GM21825 (cell line): ENCODE data around the gene ZMIZ1.
"Not testable (repeated sequence)": the region's sequence is repeated elsewhere in the genome, so short reads cannot be mapped to it uniquely, and the experiment has no call there.

Experiments used
- ATAC-seq: cut with Tn5 transposase; IDR thresholded peaks from one replicate; pipeline ENCODE4 v1.9.1; 2021; ENCODE audit warnings: mild to moderate bottlenecking, moderate library complexity; ENCODE audit not compliant: unreplicated experiment

ZMIZ1 gene

DNA sequence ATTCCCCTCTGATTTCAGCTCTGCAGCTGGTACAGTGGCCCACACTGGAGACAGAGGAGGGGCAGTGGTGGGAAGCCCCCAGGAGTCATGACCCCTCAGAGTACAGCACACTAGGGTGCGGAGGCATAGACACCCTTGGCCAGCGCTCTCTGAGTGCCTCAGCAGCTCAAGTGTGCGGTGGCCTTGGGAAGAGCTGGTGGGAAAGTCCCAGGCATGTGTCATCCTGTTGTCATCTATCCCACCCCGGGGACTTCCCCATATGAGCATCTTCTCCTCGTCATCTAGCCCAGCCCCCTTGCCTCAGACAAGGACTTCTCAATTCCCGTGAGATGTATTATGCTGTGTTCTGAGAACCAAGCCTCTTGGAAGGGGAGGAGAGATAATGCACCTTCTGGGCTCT, 262.9 kb downstream of the ZMIZ1 start:
- peak; percentile 87 for ATAC-seq

DNA sequence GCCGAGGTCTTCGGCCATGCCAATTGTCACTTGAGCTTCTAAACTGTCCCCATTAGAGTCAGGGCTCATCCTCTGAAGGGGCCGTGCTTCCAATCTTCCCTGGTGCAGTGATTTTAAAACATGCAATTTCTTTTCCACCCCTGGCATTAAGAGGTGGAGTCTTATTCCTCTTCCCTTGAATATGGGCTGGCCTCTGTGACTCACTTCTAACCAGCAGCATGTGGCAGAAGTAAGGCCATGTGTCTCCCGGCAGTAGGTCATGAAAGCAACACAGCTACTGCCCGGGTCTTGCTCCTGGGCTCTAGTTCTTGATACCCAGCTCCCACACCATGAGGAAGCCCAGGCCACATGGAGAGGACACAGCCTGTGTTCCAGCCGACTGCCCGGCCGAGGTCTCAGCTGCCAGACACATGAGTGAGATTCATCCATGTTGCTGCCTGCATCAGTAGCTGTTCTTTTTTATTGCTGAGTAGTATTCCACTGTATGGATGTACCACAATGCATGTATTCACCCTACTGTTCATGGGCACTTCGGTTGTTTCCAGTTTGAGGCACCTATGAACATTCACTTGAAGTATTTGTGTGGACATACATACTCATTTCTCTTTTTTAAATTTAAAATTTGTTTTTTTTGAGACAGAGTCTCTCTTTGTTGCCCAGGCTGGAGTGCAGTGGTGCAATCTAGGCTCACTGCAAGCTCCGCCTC, 264.0 kb downstream of the ZMIZ1 start:
- ATAC-seq: not testable (repeated sequence)

DNA sequence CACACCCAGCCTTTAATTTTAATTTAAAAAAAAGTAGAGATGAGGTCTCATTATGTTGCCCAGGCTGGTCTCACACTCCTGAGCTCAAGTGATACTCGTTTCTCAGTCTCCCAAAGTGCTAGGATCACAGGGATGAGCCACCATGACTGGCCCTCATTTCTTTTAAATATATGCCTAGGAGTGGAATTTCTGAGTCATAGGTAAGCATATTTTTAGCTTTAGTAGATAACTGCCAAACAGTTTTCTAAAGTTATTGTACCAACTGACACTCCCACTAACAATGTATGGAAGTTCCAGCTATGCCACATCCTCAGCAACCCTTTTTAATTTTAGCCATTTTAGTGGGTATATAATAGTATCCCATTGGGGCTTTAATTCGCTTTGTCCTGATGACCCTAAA, 264.7 kb downstream of the ZMIZ1 start:
- no peak for ATAC-seq

DNA sequence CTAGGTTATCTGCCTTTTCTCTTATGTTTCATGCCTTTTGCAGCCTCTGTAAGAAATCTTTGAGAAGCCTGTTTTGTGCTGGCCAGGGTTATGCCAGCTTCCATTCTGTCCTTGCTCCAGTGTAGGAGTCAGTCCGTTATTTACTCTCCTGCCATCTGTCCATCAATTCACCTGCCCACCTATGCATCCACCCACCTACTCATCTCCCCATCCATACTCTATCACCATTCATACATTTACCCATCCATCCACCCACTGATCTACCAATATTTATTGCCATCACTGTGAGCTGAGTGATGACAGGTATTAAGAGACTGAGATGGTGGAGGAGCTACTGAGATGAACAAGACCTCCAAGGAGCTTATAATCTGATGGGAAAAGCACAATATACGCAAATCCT, 265.8 kb downstream of the ZMIZ1 start:
- ATAC-seq: no peak

DNA sequence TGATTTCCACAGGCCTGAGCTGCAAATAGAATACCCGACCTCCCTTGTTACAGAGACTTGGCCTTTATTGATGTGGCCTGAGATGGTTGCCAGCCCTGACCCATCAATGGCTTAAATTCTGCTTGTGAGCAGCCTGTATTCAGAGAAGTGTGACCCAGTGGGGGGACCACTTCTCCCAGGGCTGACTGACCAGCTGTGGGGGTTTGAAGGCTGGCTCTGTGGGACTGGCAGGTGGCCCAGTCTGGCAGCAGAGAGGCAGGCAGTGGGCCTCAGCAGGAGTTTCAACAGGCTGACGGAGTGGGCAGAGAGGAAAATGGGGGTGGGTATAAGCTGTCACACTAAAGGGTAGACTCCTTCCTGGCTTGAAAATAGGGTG, 266.3 kb downstream of the ZMIZ1 start:
- no peak for ATAC-seq

DNA sequence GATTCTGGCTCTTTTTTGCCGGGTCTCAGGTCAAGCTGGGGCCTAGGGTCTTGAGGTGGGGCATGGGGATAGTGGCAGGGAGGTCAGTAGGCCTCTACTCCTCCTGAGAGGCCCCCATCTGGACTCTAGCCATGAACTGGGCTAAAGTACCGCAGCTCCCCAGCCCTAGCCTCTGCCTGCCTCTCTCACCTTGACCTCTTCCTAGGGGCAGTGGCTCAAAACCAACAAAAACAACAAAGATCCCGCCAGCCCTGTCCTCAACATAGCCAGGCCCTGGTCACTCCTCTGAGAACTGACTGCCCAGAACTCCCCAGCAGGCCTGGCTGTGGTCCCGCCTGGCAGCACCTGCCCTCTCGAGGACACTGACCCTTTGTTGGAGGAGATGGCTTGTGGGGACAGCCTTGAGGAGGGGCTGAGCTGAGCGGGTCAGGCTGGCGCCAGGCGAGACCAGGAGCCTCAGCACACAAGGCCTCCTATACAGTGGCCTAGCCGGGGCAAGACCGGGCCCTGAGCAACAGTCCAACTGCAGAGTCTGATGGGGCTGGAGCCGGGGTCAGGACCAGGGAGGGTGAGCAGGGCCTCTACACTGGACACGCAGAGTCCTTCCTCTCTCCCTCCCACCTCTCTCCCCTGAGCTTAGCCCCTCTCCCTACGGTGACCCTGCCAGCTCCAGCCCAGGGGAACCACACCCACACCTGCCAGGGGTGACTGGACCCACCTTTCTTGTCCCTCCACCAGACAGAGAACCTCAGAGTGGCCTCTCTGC, 266.9 kb downstream of the ZMIZ1 start:
- ATAC-seq: no peak

DNA sequence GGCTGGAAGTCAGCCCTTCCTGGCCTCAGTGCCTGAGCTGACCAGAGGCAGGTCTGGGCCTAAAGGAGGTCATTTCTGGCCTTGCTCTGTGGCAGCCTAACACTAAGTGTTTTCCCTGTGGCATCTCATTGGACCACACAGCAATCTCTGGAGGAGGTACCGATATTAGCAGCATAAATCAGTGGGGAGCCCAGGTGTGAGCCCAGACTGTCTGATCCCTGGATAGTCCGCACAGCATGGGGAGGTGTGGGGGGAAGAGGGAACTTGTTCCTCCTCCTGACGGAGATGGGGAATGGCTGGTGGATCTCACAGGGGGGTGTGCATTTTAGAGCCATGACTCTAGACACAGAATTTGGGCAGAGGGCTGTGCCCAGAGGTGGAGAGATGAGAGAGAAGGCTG, 267.5 kb downstream of the ZMIZ1 start:
- no peak for ATAC-seq

DNA sequence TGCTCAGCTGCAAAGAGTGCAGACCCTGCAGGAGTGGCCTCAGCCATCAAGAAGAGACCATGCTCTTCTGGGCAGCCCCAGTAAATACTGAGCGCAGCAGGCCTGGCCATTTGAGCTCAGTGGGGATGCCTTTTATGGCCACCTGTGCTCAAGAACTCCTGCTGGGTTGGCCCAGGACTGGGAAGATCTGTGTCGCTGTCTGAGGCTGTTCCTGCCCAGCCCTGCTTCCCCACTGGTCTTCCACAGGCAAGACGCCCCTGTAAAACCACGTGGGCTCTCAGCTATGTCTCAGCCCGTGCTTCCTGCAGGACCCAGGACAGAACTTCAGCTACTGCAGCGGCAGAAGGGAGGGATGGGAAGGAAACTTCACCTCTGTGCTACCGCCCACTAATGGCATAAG, 268.0 kb downstream of the ZMIZ1 start:
- no peak for ATAC-seq

DNA sequence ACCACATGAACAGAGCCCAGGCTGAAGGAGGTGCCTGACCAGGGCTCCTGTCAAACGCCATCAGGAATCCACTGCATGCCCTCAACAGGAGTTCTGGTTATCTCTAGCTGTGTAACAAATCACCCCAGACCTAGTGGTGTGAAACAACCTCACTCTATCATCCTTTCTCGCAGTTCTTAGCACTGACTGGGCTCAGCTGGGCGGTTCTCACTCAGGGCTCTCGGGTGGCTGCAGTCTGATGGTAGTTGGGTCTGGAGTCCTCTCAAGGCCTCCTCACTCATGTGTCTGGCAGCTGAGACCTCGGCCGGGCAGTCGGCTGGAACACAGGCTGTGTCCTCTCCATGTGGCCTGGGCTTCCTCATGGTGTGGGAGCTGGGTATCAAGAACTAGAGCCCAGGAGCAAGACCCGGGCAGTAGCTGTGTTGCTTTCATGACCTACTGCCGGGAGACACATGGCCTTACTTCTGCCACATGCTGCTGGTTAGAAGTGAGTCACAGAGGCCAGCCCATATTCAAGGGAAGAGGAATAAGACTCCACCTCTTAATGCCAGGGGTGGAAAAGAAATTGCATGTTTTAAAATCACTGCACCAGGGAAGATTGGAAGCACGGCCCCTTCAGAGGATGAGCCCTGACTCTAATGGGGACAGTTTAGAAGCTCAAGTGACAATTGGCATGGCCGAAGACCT, 269.2 kb downstream of the ZMIZ1 start:
- not testable (repeated sequence) for ATAC-seq

DNA sequence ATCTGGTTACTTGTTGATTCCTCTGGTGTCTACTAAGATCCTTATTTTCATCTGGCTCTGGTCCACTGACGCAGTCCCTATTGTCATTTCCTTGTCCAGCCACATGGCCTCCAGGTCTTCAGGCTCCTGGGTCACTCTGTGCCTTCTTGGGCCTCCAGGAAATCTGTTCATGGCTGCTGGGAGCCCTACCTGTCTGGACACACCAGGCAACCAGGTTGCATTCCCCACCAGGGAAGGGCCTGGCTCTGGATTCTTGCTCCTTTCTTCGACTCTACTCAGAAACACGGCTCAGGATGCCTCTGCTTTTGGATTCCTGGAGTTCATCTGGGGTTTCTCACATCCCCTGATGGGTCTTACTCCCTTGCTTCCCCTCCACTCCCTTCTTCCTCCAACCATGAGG, 270.5 kb downstream of the ZMIZ1 start:
- ATAC-seq: no peak

DNA sequence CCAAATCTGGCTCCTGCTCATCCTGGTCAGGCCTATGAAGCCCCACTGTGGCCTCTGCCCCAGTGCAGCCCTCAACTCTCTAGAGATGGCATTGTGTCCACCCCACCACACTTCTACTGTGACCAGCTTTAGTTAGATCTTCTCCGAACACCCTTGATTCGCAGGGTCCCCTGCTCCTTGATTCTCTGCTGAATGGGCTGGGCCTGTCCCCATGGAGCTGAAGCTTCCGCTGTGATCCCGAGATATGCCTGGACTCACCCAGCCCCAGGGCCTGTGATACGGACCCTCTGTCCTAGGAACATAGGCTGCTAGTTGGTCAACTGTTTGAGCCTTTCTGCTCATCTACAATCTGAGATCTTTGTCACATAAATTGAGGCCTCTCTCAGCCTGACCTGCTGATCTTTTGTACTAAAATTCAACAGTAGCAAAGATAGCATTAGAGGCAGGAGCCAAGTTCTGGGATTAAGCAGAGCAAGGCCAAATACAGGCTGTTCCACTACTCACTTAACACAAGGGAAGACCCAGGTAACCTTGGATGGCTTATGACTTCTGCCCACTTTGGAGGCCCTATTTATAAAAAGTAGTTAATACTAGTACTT, 272.0 kb downstream of the ZMIZ1 start:
- no peak for ATAC-seq

DNA sequence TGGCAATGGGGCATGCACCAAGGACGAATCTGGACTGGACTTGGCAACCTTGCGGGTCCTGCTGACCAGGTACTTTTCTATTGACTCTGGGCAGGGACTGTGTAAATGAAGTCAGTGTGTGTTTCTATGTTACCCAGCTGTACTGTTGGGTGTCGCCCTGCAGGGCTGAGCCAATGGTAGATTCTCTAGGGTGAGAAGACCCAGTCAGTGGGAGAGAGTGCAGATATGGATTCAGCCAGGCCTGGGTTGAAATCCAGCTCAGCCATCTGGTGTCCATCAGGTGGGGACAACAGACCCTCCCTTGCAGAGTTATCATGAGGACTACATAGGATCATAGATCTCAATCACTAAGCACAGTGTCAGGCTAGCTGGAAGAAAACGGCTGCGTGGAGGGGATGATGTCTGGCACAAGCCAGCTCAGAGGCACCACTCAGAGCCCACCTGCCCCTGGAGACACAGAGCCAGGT, 273.6 kb downstream of the ZMIZ1 start:
- ATAC-seq: no peak

DNA sequence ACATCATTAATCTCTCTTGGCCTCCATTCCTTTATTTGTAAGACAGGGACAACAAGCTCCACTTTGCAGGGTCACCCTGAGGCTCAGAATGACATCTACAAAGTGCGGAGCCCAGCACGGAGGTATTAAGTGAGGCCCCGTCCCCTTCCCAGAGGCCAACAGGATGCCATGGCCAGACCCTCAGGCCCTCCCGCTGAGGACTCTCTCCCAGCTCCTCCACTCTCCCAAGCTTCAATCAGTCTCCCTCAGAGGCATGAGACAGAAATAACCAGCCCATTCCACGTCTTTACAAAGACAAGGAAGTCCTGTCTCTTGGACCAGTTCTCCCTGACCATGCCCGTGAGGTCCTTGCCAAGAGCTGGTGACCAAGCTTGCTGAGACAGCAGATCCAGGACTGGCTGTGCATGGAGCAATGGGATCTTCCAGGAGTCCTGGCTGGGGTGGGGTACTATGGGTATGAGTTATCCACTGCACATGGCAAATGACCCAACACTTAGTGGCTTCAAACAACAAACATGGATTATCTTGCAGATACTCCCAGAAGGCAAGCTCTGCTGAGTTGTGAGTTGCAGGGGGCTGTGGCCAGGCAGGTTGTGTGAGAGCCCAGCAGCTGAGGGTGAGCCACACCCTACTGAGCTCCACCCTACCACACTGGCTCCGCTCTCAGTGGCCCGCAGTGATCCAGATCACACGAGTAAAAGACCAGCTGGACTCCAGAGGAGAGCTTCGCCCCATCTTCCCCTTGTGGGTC, 274.2 kb downstream of the ZMIZ1 start:
- no peak for ATAC-seq

DNA sequence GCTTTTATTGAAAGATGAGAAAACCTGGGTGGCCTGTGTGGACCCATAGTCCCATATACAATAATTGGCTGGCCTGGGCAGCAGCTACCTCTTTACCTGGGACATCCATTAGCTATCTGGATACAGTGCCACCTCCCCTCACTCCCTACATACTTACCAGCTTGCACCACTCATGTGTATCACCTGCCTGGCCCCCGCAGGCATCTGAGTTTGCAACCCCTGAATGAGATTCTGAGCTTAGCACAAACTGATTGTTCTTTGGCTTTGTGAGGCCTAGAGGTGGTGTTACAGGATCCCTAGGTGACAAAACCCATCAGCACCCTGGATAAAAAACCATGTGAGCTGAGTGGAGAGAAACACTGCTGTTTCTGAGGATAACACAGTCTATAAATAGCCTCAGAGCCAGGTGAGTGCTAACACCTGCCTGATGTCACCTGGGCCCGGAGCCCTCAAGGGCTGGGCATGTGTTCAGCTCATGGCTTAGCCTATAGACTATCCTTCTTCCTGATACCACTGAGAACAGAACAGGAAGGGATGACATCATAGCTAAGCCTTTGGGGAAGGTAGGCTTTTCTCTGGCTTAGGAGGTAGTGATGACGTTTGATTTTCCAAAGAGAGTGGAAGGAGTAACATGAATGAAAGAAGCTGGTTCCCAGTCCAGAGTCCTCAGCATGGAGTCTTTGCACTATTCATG, 275.9 kb downstream of the ZMIZ1 start:
- no peak for ATAC-seq

DNA sequence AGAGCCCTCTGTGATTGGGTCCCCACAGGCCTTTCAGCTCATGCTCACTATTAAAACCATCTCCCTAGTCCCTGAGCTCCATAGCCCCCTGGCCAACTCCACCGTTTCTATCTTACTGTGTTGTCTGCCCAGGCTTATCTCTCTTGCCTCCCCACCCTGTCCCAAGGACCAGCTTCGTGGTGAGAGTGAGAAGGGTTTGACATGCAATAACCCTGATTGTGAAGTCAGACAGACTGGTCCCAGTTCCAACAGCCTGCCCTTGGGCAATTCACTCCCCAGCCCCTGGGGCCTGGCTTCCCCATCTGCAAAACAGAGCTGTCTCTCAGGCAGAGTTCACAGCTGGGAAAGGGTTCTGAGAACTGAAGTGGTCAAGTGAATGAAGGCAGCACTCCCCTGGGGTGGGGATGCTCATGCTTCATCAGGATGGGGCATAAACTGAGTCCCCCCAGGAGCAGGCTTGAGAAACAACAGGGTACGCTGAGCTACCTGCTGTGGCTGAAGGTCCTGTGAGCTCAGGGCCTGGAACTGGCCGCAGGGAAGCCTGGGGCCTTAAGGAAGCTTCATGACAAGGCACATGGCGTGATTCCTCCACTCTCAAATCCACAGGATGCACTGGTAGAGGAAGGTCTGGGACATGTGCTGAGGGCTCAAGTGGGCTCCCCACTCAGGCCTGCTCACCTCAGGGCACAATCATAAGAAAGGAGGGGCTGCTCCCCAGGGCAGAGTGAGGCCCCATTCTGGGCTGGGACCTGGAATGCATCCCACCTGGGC, 276.7 kb downstream of the ZMIZ1 start:
- ATAC-seq: no peak

DNA sequence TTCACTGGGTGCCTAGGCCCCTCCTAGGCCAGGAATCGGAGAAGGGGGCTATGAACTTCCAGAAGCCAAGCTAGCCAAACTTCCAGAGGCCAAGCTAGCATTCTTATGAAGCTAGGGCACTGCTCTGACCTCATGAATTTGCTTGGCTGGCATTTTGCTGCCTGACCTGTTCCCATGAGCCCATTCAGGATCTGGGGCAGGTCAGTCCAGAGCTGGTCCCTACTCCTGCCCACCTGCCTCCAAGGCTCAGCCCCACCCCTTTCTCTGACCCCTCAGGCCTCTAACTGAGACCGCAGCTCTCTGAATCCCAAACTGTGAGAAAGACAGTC, 277.2 kb downstream of the ZMIZ1 start:
- no peak for ATAC-seq

DNA sequence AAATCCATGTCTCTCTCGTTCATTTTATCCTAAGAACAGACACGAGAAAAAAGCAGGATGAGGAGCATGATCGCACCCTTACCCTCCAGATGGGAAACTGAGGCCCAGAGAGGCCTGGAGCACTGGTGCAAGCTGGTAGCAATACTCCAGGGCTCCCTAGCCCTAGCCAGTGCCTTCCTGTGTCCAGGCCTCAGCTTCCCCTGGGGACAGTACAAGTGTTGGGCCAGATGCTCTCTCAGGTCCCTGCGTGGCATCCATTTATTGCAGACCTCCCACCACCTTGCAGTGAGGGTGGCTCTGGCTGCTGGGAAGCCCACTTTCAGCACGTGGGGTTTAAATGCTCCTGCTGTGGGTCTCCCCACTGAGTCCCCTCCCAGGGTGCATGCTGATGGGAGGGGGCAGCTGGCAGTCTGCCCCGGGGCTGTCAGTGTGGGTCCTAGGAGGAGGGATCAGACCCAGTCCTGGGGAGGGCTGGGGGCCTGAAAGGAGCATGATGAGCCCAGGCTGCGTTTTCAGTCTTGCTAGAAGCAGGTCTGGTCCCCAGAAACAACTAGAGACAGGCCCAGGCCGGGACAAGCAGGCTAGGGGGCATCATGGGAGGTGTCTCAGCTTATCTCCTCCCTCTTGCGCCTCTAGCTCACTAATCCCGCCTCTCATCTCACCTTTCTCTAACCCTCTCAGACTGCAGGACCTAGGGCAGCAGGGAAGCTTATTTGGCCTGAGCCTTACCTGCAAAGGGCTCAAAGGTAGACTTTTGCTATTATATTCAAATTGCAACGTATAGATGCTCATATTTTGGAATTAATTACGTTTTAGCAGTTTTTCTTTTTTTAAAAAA, 277.8 kb downstream of the ZMIZ1 start:
- no peak for ATAC-seq

DNA sequence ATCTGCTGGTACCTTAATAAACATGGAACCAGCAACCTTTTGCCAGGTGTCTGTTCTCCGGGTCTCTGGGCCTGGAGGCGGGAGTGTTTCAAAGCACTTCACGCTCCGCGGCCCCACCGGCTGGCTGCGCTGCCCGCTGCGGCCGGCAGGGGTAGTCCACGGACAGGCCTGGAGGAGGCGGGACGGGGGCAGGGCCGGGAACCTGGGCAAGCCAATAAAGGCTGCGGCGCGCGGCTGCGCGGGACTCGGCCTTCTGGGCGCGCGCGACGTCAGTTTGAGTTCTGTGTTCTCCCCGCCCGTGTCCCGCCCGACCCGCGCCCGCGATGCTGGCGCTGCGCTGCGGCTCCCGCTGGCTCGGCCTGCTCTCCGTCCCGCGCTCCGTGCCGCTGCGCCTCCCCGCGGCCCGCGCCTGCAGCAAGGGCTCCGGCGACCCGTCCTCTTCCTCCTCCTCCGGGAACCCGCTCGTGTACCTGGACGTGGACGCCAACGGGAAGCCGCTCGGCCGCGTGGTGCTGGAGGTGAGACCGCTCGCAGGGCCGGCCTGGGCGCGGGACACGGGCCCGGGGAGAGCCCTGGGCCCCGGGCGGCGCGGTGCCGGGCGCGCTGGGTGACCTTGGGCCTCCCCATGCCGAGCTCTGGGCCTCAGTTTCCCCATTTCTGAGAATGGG, 278.6 kb downstream of the ZMIZ1 start, which contains the start of gene PPIF:
Gene PPIF (plus strand): TSS at position 244 of the 668 bp plus-strand sequence. CDS start 80 bp downstream, at position 324.
- ATAC-seq: peak; percentile 75
